OCI-LY1 (cell line): ENCODE measurements around the gene FANCI.

Experiments used
- H2AFZ ChIP-seq: fragments of 200-600 bp; sonication (generic), shearing (Covaris generic); 2 replicates; pipeline ENCODE4 v1.6.0; 2014; ENCODE audit warnings: antibody characterized with exemption, mild to moderate bottlenecking, low read length
- H3F3A ChIP-seq: fragments of 200-600 bp; sonication (generic), shearing (Covaris generic); 2 replicates; pipeline ENCODE4 v1.6.0; 2014; ENCODE audit warnings: mild to moderate bottlenecking, antibody characterized with exemption, low read length, moderate library complexity; ENCODE audit not compliant: insufficient read depth
- H3K27ac ChIP-seq: fragments of 200-600 bp; sonication (generic); 2 replicates; pipeline ENCODE4 v1.5.1; 2014; ENCODE audit warnings: low read length, mixed run types, mild to moderate bottlenecking, low read depth; ENCODE audit not compliant: poor library complexity, severe bottlenecking
- H3K27me3 ChIP-seq: fragments of 200-600 bp; sonication (generic); 2 replicates; pipeline ENCODE4 v1.6.0; 2014; ENCODE audit warnings: antibody characterized with exemption, mild to moderate bottlenecking, low read length, moderate library complexity; ENCODE audit not compliant: insufficient read depth
- H3K36me3 ChIP-seq: fragments of 200-600 bp; sonication (generic); 2 replicates; pipeline ENCODE4 v1.6.1; 2014; ENCODE audit warnings: mild to moderate bottlenecking, antibody characterized with exemption, low read length, moderate library complexity, mixed read lengths; ENCODE audit not compliant: insufficient read depth
- H3K4me1 ChIP-seq: fragments of 200-600 bp; sonication (generic); 2 replicates; pipeline ENCODE4 v1.5.1; 2014; ENCODE audit warnings: mild to moderate bottlenecking, low read length, moderate library complexity; ENCODE audit not compliant: insufficient read depth, severe bottlenecking
- H3K4me2 ChIP-seq: fragments of 200-600 bp; sonication (generic), shearing (Covaris generic); 2 replicates; pipeline ENCODE4 v1.6.1; 2014; ENCODE audit warnings: low read length
- H3K4me3 ChIP-seq: fragments of 200-600 bp; sonication (generic); 2 replicates; pipeline ENCODE4 v1.5.1; 2014; ENCODE audit warnings: low read length, low read depth, mild to moderate bottlenecking, mixed read lengths; ENCODE audit not compliant: poor library complexity, severe bottlenecking
- H3K79me2 ChIP-seq: fragments of 200-600 bp; shearing (Covaris generic); 2 replicates; pipeline ENCODE4 v1.6.1; 2016; ENCODE audit warnings: mixed run types, low read length, mixed read lengths; ENCODE audit not compliant: insufficient read depth
- H3K9ac ChIP-seq: fragments of 200-600 bp; sonication (generic), shearing (Covaris generic); 2 replicates; pipeline ENCODE4 v1.6.1; 2014; ENCODE audit warnings: mild to moderate bottlenecking, low read length, mixed read lengths
- H3K9me2 ChIP-seq: fragments of 200-600 bp; sonication (generic), shearing (Covaris generic); 2 replicates; pipeline ENCODE4 v1.6.1; 2014; ENCODE audit warnings: low read depth, mild to moderate bottlenecking, low read length, mixed read lengths
- H3K9me3 ChIP-seq: fragments of 200-600 bp; shearing (Covaris generic); 2 replicates; pipeline ENCODE4 v1.6.1; 2014; ENCODE audit warnings: low read length, mixed read lengths
- H4K20me1 ChIP-seq: fragments of 200-600 bp; sonication (generic), shearing (Covaris generic); 2 replicates; pipeline ENCODE4 v1.6.0; 2016; ENCODE audit warnings: mild to moderate bottlenecking, low read length; ENCODE audit not compliant: insufficient read depth
- EZH2 ChIP-seq: fragments of 200-600 bp; sonication (generic), shearing (Covaris generic); IDR thresholded peaks from 2 replicates; pipeline ENCODE4 v1.8.0; 2017; ENCODE audit warnings: borderline replicate concordance, mixed run types, mild to moderate bottlenecking, antibody characterized with exemption, low read length, moderate library complexity, mixed read lengths
- TF ChIP-seq, protein P1 (sequence below): fragments of 200-600 bp; sonication (generic), shearing (Covaris generic); IDR thresholded peaks from 2 replicates; pipeline ENCODE4 v1.5.1; 2017; ENCODE audit warnings: mild to moderate bottlenecking, antibody characterized with exemption, low read length, moderate library complexity, mixed read lengths

FANCI gene

DNA sequence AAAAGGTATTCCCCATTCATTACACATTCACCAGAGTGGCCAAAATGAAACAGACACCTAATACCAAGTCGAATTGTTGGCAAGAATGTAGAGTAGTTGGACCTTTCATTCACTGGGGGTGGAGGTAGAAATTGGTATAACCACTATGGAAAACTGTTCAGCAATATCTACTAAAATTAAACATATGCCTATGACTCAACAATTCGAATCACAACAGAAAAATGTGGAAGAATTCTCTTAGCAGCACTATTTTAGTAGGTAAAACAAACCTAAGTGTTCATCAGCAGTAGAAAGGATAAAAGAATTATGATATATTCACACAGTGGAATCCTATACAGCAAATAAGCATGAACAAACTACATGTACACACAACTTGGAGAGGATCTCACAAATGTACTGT lies 60.2 kb downstream of the FANCI start:
- no peaks in the 10 kb centered on the region for H3K9me3 ChIP-seq
- no peak overlapping the region for H2AFZ ChIP-seq
- H3K4me2 ChIP-seq = no peak overlapping the region
- no peak for TF ChIP-seq EZH2
- TF ChIP-seq, protein P1, sequence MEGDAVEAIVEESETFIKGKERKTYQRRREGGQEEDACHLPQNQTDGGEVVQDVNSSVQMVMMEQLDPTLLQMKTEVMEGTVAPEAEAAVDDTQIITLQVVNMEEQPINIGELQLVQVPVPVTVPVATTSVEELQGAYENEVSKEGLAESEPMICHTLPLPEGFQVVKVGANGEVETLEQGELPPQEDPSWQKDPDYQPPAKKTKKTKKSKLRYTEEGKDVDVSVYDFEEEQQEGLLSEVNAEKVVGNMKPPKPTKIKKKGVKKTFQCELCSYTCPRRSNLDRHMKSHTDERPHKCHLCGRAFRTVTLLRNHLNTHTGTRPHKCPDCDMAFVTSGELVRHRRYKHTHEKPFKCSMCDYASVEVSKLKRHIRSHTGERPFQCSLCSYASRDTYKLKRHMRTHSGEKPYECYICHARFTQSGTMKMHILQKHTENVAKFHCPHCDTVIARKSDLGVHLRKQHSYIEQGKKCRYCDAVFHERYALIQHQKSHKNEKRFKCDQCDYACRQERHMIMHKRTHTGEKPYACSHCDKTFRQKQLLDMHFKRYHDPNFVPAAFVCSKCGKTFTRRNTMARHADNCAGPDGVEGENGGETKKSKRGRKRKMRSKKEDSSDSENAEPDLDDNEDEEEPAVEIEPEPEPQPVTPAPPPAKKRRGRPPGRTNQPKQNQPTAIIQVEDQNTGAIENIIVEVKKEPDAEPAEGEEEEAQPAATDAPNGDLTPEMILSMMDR = no peak
- no peaks in the 10 kb centered on the region for H3K4me1 ChIP-seq
- no peaks in the 10 kb centered on the region for H4K20me1 ChIP-seq
- H3K79me2 ChIP-seq = no peaks in the 10 kb centered on the region
- no peaks in the 10 kb centered on the region; the same call in 1 of the 2 replicates for H3F3A ChIP-seq
- no peak overlapping the region for H3K4me3 ChIP-seq
- no peaks in the 10 kb centered on the region for H3K27me3 ChIP-seq
- no peak overlapping the region for H3K27ac ChIP-seq
- no peak overlapping the region for H3K9ac ChIP-seq
- peaks cover 97% of the 10 kb centered on the region for H3K36me3 ChIP-seq
- H3K9me2 ChIP-seq = no peaks in the 10 kb centered on the region

DNA sequence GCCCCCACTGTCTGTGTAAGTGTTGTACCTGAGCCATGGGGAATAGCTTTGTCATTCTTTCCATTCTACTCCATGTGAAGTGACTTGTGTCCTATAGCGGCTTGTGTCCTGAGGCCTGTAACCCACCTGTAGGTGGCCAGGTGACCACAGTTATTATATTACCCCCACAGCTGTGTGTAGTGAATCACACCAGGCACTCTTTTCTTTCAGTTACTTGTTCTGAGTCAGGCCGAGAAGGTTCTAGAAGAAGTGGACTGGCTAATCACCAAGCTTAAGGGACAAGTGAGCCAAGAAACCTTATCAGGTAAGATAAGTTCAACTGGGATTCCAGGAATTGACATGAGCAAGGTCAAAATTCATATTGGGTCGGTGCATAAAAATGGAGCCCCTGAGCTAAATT lies 61.6 kb downstream of the FANCI start:
- Histone ChIP-seq H3K36me3 (peaks cover 95% of the 10 kb centered on the region), H3K9me2 (no peaks in the 10 kb centered on the region)

DNA sequence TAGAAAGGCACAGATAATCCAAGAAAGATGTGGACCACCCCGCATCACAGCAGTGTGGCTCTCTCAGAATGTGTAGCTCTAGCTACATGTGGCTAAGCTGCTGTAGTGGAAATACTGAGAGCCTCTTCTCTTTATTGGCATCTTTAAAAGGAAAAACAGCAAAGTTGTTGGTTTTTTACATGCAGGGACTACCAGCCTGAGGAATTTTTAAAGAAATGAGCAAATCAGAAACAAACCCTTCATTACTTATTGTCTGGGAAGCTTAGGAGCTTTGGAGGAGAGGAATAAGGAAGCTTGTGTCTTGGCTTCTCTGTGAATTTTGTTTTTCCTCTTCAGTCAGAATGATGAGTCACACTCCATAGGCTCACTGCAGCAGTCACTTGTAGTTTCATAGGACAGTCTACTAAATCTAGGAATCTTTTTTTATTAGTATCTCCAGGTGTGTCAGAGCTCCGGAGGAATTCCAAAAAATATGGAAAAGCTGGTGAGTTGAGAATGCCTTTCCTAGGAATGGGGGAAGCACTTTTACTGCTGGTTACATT lies 63.3 kb downstream of the FANCI start:
- no peak overlapping the region for H2AFZ ChIP-seq
- H3K79me2 ChIP-seq = no peaks in the 10 kb centered on the region
- peaks cover 90% of the 10 kb centered on the region for H3K36me3 ChIP-seq
- H3K9me3 ChIP-seq = no peaks in the 10 kb centered on the region
- no peaks in the 10 kb centered on the region for H3K27me3 ChIP-seq
- H4K20me1 ChIP-seq = no peaks in the 10 kb centered on the region
- H3K27ac ChIP-seq = no peak overlapping the region
- no peak overlapping the region for H3K4me3 ChIP-seq
- no peak for TF ChIP-seq EZH2
- TF ChIP-seq, protein P1 = no peak
- H3K9me2 ChIP-seq = no peaks in the 10 kb centered on the region
- H3K4me1 ChIP-seq = no peaks in the 10 kb centered on the region
- H3K9ac ChIP-seq = no peak overlapping the region
- no peaks in the 10 kb centered on the region; the same call in 1 of the 2 replicates for H3F3A ChIP-seq
- no peak overlapping the region for H3K4me2 ChIP-seq

More for the DNA sequence above, 61.6 kb downstream of the FANCI start:
- Histone ChIP-seq H2AFZ (no peak overlapping the region), H3K9me3 (no peaks in the 10 kb centered on the region), H3K27ac (no peak overlapping the region), H4K20me1 (no peaks in the 10 kb centered on the region), H3K4me2 (no peak overlapping the region), H3F3A (no peaks in the 10 kb centered on the region; the same call in 1 of the 2 replicates), H3K79me2 (no peaks in the 10 kb centered on the region), H3K4me3 (no peak overlapping the region), H3K27me3 (no peaks in the 10 kb centered on the region), H3K4me1 (no peaks in the 10 kb centered on the region), H3K9ac (no peak overlapping the region)
- no peak for TF ChIP-seq EZH2
- TF ChIP-seq, protein P1 = no peak
